MM.1S (cell line): ENCODE measurements around the gene CETP.

Experiments
- DNase-seq: peaks from one replicate; pipeline ENCODE4 v3.0.0-alpha.2; 2015
- H2AFZ ChIP-seq: fragments of 300-600 bp; sonication (generic); 2 replicates; pipeline ENCODE4 v1.6.0; 2016; ENCODE audit warnings: antibody characterized with exemption, low read length
- H3F3A ChIP-seq: fragments of 300-600 bp; sonication (generic); 2 replicates; pipeline ENCODE4 v1.6.1; 2016; ENCODE audit warnings: mild to moderate bottlenecking, antibody characterized with exemption, low read length, moderate library complexity, mixed read lengths; ENCODE audit not compliant: insufficient read depth
- H3K27ac ChIP-seq: fragments of 300-600 bp; sonication (generic); 2 replicates; pipeline ENCODE4 v1.5.1; 2016; ENCODE audit warnings: mild to moderate bottlenecking, low read length
- H3K27me3 ChIP-seq: fragments of 300-600 bp; sonication (generic); replicated peaks from 2 replicates; pipeline ENCODE4 v1.6.0; 2016; ENCODE audit warnings: low read length; ENCODE audit not compliant: insufficient read depth
- H3K36me3 ChIP-seq: fragments of 300-600 bp; sonication (generic); replicated peaks from 2 replicates; pipeline ENCODE4 v1.6.1; 2016; ENCODE audit warnings: mild to moderate bottlenecking, low read length, mixed read lengths; ENCODE audit not compliant: insufficient read depth
- H3K4me1 ChIP-seq: fragments of 300-600 bp; sonication (generic); 2 replicates; pipeline ENCODE4 v1.6.1; 2016; ENCODE audit warnings: low read length, mixed read lengths
- H3K4me2 ChIP-seq: fragments of 300-600 bp; sonication (generic); 2 replicates; pipeline ENCODE4 v1.6.0; 2016; ENCODE audit warnings: low read depth, low read length
- H3K4me3 ChIP-seq: fragments of 300-600 bp; sonication (generic); 2 replicates; pipeline ENCODE4 v1.5.1; 2016; ENCODE audit warnings: low read length, mixed read lengths
- H3K79me2 ChIP-seq: fragments of 300-600 bp; sonication (generic); 2 replicates; pipeline ENCODE4 v1.6.1; 2016; ENCODE audit warnings: mixed run types, low read length, mixed read lengths
- H3K9ac ChIP-seq: fragments of 300-600 bp; sonication (generic); 2 replicates; pipeline ENCODE4 v1.6.1; 2016; ENCODE audit warnings: low read length, mixed read lengths
- H3K9me2 ChIP-seq: fragments of 300-600 bp; sonication (generic); replicated peaks from 2 replicates; pipeline ENCODE4 v1.6.1; 2016; ENCODE audit warnings: mild to moderate bottlenecking, low read length, mixed read lengths; ENCODE audit not compliant: insufficient read depth
- H3K9me3 ChIP-seq: fragments of 300-600 bp; sonication (generic); replicated peaks from 2 replicates; pipeline ENCODE4 v1.6.1; 2016; ENCODE audit warnings: mild to moderate bottlenecking, low read length, mixed read lengths; ENCODE audit not compliant: insufficient read depth
- H4K20me1 ChIP-seq: fragments of 300-600 bp; sonication (generic); 2 replicates; pipeline ENCODE4 v1.6.1; 2016; ENCODE audit warnings: mild to moderate bottlenecking, low read length, moderate library complexity, mixed read lengths; ENCODE audit not compliant: insufficient read depth
- CTCF ChIP-seq: fragments of 300-600 bp; sonication (generic); IDR thresholded peaks from 2 replicates; pipeline ENCODE4 v1.5.1; 2016; ENCODE audit warnings: antibody characterized with exemption, low read length, mixed read lengths
- EZH2 ChIP-seq: fragments of 300-600 bp; sonication (generic); optimal IDR thresholded peaks from 2 replicates; pipeline ENCODE3; 2017; ENCODE audit warnings: low read depth, mild to moderate bottlenecking, antibody characterized with exemption, low read length, mixed read lengths
- EZH2phosphoT487 ChIP-seq: fragments of 300-600 bp; sonication (generic); IDR thresholded peaks from 2 replicates; pipeline ENCODE4 v1.6.1; 2018; ENCODE audit warnings: antibody characterized with exemption, low read length

Gene CETP

DNA sequence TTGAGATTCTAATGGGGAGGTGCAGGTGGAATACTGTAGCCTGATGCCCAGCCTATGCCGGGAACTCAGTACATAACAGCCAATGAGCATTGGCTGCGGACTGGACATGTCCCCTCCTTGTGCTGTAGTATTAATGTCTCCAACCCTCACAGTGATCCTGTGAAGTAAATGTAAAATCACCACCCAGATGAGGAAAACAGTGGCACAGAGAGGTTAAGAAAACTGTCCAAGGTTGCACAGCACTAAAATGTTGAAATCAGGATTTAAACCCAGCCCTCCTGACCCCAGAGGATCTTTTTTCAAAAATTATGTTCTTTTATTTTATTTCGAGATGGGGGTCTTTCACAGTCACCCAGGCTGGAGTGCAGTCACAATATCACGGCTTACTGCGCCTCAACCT is 35.5 kb downstream of the CETP start:
- no peak for TF ChIP-seq CTCF
- no peak for TF ChIP-seq EZH2phosphoT487
- no peak for TF ChIP-seq EZH2

DNA sequence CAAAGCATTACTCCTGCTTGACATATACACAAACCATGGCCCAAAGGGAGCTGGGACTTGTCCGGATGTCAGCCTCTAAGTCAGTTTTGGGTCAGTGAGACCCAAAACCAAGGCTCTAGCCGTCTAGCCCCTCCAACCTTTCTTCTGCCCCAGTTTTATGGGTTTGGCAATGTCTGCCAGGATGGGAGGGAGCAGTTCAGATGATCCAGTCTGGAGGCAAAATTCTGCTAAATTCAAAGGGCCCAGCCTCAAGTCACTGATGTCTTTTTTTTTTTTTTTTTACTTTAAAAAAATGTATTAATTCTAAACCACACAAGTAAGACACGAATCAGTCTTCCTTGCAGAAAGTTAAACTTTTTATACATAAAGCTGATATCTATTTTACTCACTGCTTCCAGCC is 36.2 kb downstream of the CETP start:
- Histone ChIP-seq H3K4me1 (no peaks in the 10 kb centered on the region), H3K27me3 (no peaks in the 10 kb centered on the region), H3K9ac (no peak overlapping the region), H3K27ac (no peak overlapping the region), H3K4me2 (no peak overlapping the region), H4K20me1 (no peaks in the 10 kb centered on the region), H2AFZ (no peak overlapping the region), H3K79me2 (no peaks in the 10 kb centered on the region), H3K9me2 (no peaks in the 10 kb centered on the region), H3K4me3 (no peak overlapping the region), H3K9me3 (no peaks in the 10 kb centered on the region), H3K36me3 (no peaks in the 10 kb centered on the region), H3F3A (no peaks in the 10 kb centered on the region)
- DNase-seq: no peak
- TF ChIP-seq EZH2phosphoT487: no peak
- TF ChIP-seq EZH2: no peak
- no peak for TF ChIP-seq CTCF

More for the DNA sequence above, 35.5 kb downstream of the CETP start:
- Histone ChIP-seq H4K20me1 (no peaks in the 10 kb centered on the region), H3K4me1 (no peaks in the 10 kb centered on the region), H3K36me3 (no peaks in the 10 kb centered on the region), H3F3A (no peaks in the 10 kb centered on the region), H3K79me2 (no peaks in the 10 kb centered on the region), H3K9ac (no peak overlapping the region), H2AFZ (no peak overlapping the region), H3K27ac (no peak overlapping the region), H3K4me2 (no peak overlapping the region), H3K27me3 (no peaks in the 10 kb centered on the region), H3K4me3 (no peak overlapping the region), H3K9me3 (no peaks in the 10 kb centered on the region), H3K9me2 (no peaks in the 10 kb centered on the region)
- DNase-seq: no peak

GRCh38 chr16:56998352-56998751 is 36.6 kb downstream of the CETP start:
- Histone ChIP-seq H3K9me3 (no peaks in the 10 kb centered on the region), H3K27ac (no peak overlapping the region), H3K36me3 (no peaks in the 10 kb centered on the region), H2AFZ (no peak overlapping the region), H3K9me2 (no peaks in the 10 kb centered on the region), H3K4me3 (no peak overlapping the region), H4K20me1 (no peaks in the 10 kb centered on the region), H3K9ac (no peak overlapping the region), H3K4me1 (no peaks in the 10 kb centered on the region), H3K4me2 (no peak overlapping the region), H3K79me2 (no peaks in the 10 kb centered on the region), H3K27me3 (no peaks in the 10 kb centered on the region), H3F3A (no peaks in the 10 kb centered on the region)
- no peak for TF ChIP-seq CTCF
- TF ChIP-seq EZH2: no peak
- TF ChIP-seq EZH2phosphoT487: no peak
- DNase-seq: no peak

GRCh38 chr16:56998861-56999260 is 37.1 kb downstream of the CETP start:
- no peaks in the 10 kb centered on the region for H3K79me2 ChIP-seq

More at GRCh38 chr16:56998861-56999260, 37.1 kb downstream of the CETP start:
- no peaks in the 10 kb centered on the region for H3K9me3 ChIP-seq
- no peak overlapping the region for H2AFZ ChIP-seq
- H3K9me2 ChIP-seq: no peaks in the 10 kb centered on the region
- no peak overlapping the region for H3K9ac ChIP-seq
- H3K27me3 ChIP-seq: no peaks in the 10 kb centered on the region
- no peaks in the 10 kb centered on the region for H3F3A ChIP-seq
- no peak overlapping the region for H3K4me2 ChIP-seq
- H3K4me1 ChIP-seq: no peaks in the 10 kb centered on the region
- no peak for TF ChIP-seq CTCF
- TF ChIP-seq EZH2: no peak
- no peak for TF ChIP-seq EZH2phosphoT487
- H3K36me3 ChIP-seq: no peaks in the 10 kb centered on the region
- no peak overlapping the region for H3K27ac ChIP-seq
- no peak overlapping the region for H3K4me3 ChIP-seq
- no peak for DNase-seq
- H4K20me1 ChIP-seq: no peaks in the 10 kb centered on the region
